HG02571 (cell line): Measurements from ENCODE around the gene BEND6.
"Not testable (repeated sequence)": the region's sequence is repeated elsewhere in the genome, so short reads cannot be mapped to it uniquely, and the experiment has no call there.

Experiments used
- ATAC-seq: cut with Tn5 transposase; IDR thresholded peaks from one replicate; pipeline ENCODE4 v1.9.1; 2021; ENCODE audit warnings: mild to moderate bottlenecking, moderate library complexity; ENCODE audit not compliant: unreplicated experiment

The BEND6 gene

GRCh38 chr6:56977192-56977591 is 22.3 kb downstream of the BEND6 start:
- ATAC-seq = no peak

- ATAC-seq = no peak
Observed at GRCh38 chr6:56978530-56978929, 23.6 kb downstream of the BEND6 start.

DNA sequence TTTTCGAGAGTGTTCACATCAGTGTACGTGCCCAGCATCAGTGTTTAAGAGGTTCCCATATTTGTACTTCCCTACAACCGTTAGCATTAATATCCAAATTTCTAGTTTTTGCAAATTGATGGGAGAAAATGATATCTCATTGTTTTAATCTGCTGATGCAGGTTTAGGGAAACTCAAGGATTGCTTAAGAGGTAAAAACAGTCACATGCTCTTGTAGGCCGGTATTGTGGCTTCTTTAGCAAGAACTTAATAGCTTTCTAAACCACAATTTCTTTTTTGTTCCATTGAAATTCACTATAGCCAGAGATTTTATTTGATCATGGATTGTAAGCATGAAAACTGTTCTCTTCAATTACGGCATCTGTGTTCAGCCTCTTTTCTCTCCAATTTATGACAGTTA is 29.5 kb downstream of the BEND6 start:
- ATAC-seq = no peak

DNA sequence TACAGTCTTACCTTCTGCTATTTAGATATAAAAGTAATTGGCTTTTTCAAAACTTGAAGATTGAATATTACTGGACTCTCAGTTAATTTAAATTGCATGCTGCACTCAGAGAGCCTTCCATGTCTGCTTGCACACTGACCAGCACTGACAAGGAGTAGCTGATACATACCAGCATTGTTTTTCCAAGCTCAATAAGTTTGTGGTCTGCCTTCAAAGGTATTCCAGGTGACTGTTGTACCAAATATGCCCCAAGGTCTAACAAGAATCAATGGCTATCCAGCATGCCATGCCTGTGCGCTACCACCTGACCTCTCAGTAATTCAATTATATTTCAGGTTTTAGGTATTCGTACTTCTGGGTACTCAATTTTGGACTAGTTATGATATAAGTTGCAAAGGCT is 30.0 kb downstream of the BEND6 start:
- ATAC-seq = no peak

DNA sequence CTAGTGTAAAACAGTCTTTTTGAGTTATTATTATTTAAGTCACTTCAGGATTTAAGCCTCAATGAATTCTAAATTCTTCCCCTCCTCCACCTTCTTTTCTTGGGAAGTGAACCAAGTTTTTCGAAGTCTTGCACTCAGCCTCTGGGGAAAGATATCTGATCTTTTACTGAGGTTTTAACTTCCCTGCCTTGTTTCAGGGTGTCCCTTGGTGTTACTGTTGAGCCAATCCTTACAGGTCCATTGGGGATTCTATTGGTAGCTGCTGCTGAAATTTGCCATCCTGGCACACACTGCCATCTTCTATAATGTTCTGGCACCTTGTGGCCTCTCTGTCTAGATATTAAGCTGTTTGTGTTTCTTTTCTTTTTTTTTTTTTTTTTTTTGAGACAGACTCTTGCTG is 31.7 kb downstream of the BEND6 start:
- ATAC-seq = no peak

GRCh38 chr6:56988145-56988544 is 33.2 kb downstream of the BEND6 start:
- ATAC-seq = no peak

GRCh38 chr6:56992036-56992435 is 37.1 kb downstream of the BEND6 start:
- no peak for ATAC-seq

GRCh38 chr6:56992703-56993102 is 37.8 kb downstream of the BEND6 start:
- ATAC-seq = no peak

DNA sequence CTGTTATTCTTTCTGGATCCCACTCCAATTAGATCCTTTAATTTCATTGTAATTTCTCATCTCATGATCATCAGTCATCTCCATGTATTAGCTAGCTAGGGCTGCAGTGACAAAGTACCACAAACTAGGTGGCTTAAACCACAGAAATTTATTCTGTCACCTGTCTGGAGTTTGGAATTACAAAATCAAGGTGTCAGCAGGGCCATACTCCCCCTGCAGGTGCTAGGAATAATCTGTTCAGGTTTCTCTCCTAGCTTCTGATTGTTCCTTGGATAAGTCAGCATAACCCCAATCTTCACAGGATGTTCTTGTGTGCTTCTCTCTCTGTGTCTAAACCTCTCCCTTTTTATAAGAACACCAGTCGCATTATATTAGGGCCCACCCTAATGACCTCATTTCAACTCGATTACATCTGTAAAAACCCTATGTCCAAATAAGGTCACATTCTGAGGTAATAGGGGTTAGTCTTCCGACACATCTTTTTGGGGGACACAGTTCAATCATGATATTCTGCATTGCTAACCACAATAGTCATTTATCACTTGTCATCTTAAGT is 40.5 kb downstream of the BEND6 start:
- ATAC-seq = no peak

DNA sequence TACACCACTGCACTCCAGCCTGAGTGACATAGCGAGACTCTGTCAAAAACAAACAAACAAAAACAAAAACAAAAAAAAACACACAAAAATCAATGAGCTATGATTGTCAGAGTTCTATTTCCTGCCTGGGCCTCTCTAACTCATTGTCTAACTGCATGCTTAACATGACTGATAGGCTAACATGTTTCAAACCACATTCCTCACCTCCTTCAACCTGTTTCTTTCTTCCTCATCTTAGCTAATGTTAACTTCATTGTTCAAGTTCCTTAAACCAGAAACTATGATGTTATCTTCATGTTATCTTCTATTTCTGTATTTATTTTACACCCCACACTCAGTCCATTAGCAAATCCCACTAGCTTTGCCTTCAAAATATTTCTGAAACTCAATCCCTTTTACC is 41.5 kb downstream of the BEND6 start:
- no peak for ATAC-seq

DNA sequence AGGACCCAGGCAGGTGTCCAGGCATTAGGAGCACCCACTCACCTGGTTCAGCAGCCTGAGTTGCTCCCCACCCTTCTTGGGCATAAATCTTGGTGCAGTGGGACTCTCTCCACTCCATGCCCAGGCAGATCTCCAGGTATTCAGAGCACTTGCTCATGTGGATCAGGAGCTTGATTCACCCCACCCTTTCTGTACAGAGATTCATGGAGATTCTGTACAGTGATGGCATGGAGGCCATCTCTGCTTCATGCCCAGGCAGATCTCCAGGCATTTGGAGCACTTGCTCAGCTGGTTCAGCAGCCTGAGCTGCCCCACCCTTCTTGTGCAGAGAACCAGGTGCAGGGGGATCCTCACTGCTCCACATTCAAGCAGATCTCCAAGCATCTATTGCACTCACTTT is 44.1 kb downstream of the BEND6 start:
- ATAC-seq = no peak

DNA sequence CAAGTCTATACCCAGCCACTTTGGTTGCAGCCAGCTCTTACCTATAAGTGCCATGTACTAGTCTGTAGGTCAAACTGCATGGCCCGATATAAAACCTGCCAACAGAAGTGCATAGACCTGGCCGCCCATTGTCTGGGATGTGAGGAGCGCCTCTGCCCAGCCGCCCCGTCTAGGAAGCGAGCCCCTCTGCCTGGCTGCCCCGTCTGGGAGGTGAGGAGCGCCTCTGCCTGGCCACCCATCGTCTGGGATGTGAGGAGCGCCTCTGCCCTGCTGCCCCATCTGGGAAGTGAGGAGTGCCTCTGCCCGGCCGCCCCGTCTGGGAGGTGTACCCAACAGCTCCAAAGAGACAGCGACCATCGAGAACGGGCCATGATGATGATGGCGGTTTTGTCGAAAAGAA is 44.8 kb downstream of the BEND6 start:
- not testable (repeated sequence) for ATAC-seq

DNA sequence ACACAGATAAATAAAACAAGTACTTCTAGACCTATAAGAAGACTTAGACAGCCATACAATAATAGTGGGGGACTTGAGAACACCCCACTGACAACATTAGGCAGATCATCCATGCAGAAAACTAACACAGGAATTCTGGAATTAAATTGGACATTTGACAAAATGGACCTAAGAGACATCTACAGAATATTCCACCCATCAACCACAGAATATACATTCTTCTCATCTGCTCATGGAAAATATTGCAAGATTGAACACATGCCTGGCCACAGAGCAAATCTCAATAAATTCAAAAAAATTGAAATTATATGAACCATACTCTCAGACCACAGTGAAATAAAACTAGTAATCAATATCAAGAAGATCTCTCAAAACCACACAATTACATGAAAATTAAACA is 47.3 kb downstream of the BEND6 start:
- no peak for ATAC-seq

GRCh38 chr6:57004292-57004691 is 49.4 kb downstream of the BEND6 start:
- no peak for ATAC-seq

DNA sequence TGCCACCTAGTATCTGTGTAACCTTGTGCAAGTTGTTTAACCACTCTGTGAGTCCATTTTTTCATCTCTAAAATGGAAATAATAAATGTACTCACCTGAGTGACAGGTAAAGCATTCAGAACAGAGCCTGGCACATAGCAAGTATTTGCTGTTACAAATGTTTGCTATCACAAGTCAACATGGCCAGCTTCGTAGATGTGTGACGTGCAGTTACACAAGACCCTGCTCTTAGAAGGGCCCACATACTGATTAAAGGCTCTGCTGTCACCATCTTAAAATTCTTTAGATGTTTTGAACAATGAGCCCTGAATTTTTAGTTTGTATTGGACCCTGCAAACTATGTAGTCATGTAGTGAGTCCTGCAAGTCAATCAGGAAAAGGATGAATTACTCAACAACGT is 51.2 kb downstream of the BEND6 start:
- ATAC-seq = no peak

DNA sequence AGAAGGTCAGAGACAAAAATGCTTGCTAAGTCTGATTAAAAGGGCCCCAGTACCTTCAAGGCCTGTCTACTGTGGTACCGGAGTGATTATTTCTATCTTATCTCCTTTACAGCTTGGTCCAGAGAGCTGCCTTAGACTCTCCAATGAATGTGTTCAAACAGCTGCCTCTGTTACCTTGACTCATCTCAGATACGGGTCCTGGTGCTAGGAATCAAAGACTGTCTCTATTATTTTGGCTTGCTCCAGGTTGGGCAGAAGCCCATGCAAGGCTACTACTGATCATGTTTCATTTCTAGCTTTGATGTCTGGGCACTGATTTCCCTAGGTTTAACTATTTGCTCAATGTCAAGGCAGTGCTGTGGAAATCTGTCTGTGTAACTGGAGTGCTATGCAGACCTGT is 53.2 kb downstream of the BEND6 start:
- not testable (repeated sequence) for ATAC-seq

DNA sequence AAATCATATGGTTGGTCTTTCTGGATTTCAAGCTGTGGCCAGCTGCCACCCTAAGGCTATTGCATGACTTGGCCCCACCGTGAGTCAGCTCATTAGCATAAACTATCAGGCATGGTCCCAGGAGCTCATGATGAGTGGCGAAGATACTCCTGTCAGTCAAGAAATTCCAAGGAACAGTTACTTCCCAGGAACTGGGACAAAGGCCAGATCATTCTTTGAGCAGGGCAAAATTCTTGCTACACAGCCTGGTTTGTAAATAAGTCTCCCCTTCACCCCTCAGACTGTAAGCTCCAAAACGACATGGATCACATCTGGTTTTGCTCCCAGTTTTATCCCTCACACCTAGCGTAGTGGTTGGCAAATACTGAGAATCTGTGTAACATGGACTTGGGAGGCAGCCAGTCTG is 58.6 kb downstream of the BEND6 start:
- no peak for ATAC-seq

GRCh38 chr6:57017069-57017468 is 62.2 kb downstream of the BEND6 start:
- no peak for ATAC-seq

DNA sequence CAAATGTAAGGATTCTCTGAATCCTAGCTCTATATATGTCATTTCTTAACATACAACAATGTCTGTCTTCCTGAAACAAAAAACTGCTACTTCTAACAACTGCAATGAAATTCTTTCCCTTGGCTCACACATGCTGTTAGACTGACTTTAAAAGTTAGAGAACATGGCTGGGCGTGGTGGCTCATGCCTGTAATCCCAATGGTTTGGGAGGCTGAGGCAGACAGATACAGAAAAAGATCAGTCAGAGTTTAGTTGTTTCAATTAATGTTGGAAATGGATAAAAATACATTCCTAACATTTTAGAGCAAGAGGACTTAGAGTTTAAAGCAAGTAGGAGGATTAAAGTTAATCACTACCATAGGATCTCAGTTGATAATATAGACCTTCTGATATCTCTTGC is 62.9 kb downstream of the BEND6 start:
- ATAC-seq = no peak

- ATAC-seq = no peak
Observed at GRCh38 chr6:57019434-57019833, 64.5 kb downstream of the BEND6 start.

DNA sequence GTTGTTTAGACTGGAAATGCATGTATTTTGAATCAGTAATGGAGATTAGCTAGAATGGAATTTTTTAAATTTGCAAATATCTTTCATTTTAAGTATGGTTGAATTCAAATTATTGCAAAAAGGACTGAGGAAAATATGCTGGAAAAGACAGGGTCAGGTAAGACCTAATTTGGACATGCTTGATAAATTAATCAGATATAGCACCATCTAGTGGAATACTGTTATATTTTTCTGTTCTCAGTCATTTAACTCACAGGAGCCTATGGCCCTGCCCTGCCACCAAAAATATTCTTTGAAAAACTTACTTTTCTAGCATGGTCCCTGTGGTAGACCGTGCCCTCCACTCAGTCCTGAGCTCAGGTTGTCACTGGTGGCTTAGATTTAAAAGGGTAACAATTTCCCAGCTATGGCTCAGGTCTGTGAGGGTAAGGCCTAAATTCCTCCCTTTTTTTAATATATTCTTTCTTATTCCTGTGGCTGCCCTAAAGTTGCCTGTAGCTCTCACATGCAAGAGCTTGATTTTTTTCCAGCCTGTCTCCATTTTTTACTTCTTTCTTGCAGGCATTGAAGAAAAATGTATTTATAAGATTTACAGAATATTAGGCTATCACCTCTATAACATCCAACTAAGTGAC is 66.3 kb downstream of the BEND6 start:
- peak; percentile 72 for ATAC-seq

GRCh38 chr6:57024321-57024720 is 69.4 kb downstream of the BEND6 start:
- ATAC-seq = no peak

DNA sequence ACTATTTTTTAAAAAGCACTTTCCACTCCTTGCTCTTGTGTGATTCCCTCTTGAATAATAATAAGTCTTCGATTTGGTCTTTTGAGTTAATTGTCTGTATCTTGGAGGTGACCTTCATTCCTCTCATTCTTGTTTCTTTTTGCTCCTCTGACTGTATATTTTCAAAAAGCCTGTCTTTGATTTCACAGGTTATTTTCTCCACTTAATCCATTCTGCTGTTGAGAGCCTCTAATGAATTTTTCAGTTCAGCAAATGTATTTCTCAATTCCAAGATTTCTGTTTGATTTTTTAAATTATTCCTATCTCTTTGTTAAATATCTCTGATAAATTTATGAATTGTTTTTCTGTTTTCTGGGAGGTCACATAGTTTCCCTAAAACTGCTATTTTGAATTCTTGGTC is 69.9 kb downstream of the BEND6 start:
- no peak for ATAC-seq
